OCI-LY3 (cell line): ENCODE data around the gene CD248.

ENCODE experiments used
- H2AFZ ChIP-seq: fragments of 200-600, 300-600 bp; shearing (Covaris generic); 2 replicates; pipeline ENCODE4 v1.6.0; 2014; ENCODE audit warnings: antibody characterized with exemption, low read depth, low read length
- H3K27ac ChIP-seq: fragments of 200-600, 300-600 bp; sonication (generic); 2 replicates; pipeline ENCODE4 v1.5.1; 2014; ENCODE audit warnings: mild to moderate bottlenecking, low read length, moderate library complexity, mixed read lengths
- H3K27me3 ChIP-seq: fragments of 200-600, 300-600 bp; sonication (generic); 2 replicates; pipeline ENCODE4 v1.6.1; 2014; ENCODE audit warnings: low read depth, low read length, mixed read lengths
- H3K36me3 ChIP-seq: fragments of 200-600, 300-600 bp; sonication (generic); replicated peaks from 2 replicates; pipeline ENCODE3; 2014; ENCODE audit warnings: low read depth, low read length, mixed read lengths
- H3K4me1 ChIP-seq: fragments of 300-600, 200-600 bp; sonication (generic); 2 replicates; pipeline ENCODE4 v1.6.1; 2014; ENCODE audit warnings: low read length, mixed read lengths
- H3K4me2 ChIP-seq: fragments of 200-600, 300-600 bp; sonication (generic); 2 replicates; pipeline ENCODE4 v1.6.1; 2014; ENCODE audit warnings: low read length, mixed read lengths
- H3K4me3 ChIP-seq: fragments of 300-600, 200-600 bp; sonication (generic); 2 replicates; pipeline ENCODE4 v1.5.1; 2014; ENCODE audit warnings: antibody characterized with exemption, mild to moderate bottlenecking, low read length, moderate library complexity
- H3K79me2 ChIP-seq: fragments of 300-600, 200-600 bp; shearing (Covaris generic); 2 replicates; pipeline ENCODE4 v1.6.1; 2014; ENCODE audit warnings: mild to moderate bottlenecking, low read length, mixed read lengths
- H3K9ac ChIP-seq: fragments of 300-600, 200-600 bp; shearing (Covaris generic); 2 replicates; pipeline ENCODE4 v1.6.0; 2014; ENCODE audit warnings: mild to moderate bottlenecking, low read length, moderate library complexity
- H3K9me3 ChIP-seq: fragments of 200-600, 300-600 bp; shearing (Covaris generic); 2 replicates; pipeline ENCODE4 v1.6.1; 2014; ENCODE audit warnings: low read length, mixed read lengths; ENCODE audit not compliant: insufficient read depth
- H4K20me1 ChIP-seq: fragments of 200-600, 300-600 bp; sonication (generic); 2 replicates; pipeline ENCODE4 v1.6.1; 2016; ENCODE audit warnings: low read length, mixed read lengths; ENCODE audit not compliant: insufficient read depth
- EZH2phosphoT487 ChIP-seq: fragments of 200-600 bp; shearing (Covaris generic); IDR thresholded peaks from 2 replicates; pipeline ENCODE4 v1.6.1; 2018; ENCODE audit warnings: antibody characterized with exemption, mixed run types, low read depth
- TF ChIP-seq, protein P1 (sequence below): fragments of 200-600, 300-600 bp; sonication (generic); IDR thresholded peaks from 2 replicates; pipeline ENCODE4 v1.5.1; 2014; ENCODE audit warnings: antibody characterized with exemption, low read length, low read depth

Gene CD248

GRCh38 chr11:66363187-66363601 is 46.4 kb upstream of the CD248 start:
- TF ChIP-seq EZH2phosphoT487: no peak
- TF ChIP-seq, protein P1, sequence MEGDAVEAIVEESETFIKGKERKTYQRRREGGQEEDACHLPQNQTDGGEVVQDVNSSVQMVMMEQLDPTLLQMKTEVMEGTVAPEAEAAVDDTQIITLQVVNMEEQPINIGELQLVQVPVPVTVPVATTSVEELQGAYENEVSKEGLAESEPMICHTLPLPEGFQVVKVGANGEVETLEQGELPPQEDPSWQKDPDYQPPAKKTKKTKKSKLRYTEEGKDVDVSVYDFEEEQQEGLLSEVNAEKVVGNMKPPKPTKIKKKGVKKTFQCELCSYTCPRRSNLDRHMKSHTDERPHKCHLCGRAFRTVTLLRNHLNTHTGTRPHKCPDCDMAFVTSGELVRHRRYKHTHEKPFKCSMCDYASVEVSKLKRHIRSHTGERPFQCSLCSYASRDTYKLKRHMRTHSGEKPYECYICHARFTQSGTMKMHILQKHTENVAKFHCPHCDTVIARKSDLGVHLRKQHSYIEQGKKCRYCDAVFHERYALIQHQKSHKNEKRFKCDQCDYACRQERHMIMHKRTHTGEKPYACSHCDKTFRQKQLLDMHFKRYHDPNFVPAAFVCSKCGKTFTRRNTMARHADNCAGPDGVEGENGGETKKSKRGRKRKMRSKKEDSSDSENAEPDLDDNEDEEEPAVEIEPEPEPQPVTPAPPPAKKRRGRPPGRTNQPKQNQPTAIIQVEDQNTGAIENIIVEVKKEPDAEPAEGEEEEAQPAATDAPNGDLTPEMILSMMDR: no peak
- Histone ChIP-seq H3K36me3 (no peaks in the 10 kb centered on the region), H3K4me3 (no peak overlapping the region)

GRCh38 chr11:66362481-66363147 is 45.8 kb upstream of the CD248 start:
- no peak overlapping the region for H2AFZ ChIP-seq
- no peaks in the 10 kb centered on the region for H3K27me3 ChIP-seq
- no peak overlapping the region for H3K27ac ChIP-seq
- H4K20me1 ChIP-seq: no peaks in the 10 kb centered on the region
- H3K79me2 ChIP-seq: no peaks in the 10 kb centered on the region
- H3K9me3 ChIP-seq: no peaks in the 10 kb centered on the region
- H3K4me3 ChIP-seq: no peak overlapping the region
- TF ChIP-seq, protein P1: no peak
- no peak for TF ChIP-seq EZH2phosphoT487
- no peak overlapping the region for H3K4me2 ChIP-seq
- no peaks in the 10 kb centered on the region for H3K4me1 ChIP-seq
- no peak overlapping the region for H3K9ac ChIP-seq
- no peaks in the 10 kb centered on the region for H3K36me3 ChIP-seq

More at GRCh38 chr11:66363187-66363601, 46.4 kb upstream of the CD248 start:
- Histone ChIP-seq H3K27me3 (no peaks in the 10 kb centered on the region), H3K4me1 (no peaks in the 10 kb centered on the region), H3K4me2 (no peak overlapping the region), H3K79me2 (no peaks in the 10 kb centered on the region), H3K9me3 (no peaks in the 10 kb centered on the region), H4K20me1 (no peaks in the 10 kb centered on the region), H2AFZ (no peak overlapping the region), H3K9ac (no peak overlapping the region), H3K27ac (no peak overlapping the region)

DNA sequence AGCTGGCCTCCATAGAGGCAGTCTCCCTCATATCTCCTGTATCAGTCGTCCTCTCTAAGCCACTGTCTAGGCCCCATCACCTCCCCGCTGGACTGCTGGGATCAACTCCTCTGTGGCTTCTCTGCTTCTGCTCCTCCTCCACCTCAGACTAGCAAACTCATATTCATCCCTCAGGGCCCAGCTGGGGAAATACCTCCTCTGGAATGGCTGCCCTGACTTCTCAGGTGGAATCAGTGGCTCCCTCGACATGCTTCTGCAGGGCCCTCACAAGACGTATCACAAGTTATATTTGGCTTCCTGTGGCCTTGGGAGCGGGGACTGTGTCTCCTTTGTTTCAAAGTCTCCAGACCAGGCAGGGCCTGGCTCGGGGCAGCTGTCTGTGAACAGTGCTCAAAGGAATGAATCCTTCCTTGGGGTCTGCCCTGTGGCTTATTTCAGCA is 44.7 kb upstream of the CD248 start:
- Histone ChIP-seq H3K4me1 (no peaks in the 10 kb centered on the region), H3K4me2 (no peak overlapping the region), H3K36me3 (no peaks in the 10 kb centered on the region), H2AFZ (no peak overlapping the region), H4K20me1 (no peaks in the 10 kb centered on the region), H3K79me2 (no peaks in the 10 kb centered on the region), H3K27me3 (no peaks in the 10 kb centered on the region), H3K27ac (no peak overlapping the region), H3K4me3 (no peak overlapping the region), H3K9ac (no peak overlapping the region), H3K9me3 (no peaks in the 10 kb centered on the region)
- TF ChIP-seq, protein P1: no peak
- TF ChIP-seq EZH2phosphoT487: no peak

DNA sequence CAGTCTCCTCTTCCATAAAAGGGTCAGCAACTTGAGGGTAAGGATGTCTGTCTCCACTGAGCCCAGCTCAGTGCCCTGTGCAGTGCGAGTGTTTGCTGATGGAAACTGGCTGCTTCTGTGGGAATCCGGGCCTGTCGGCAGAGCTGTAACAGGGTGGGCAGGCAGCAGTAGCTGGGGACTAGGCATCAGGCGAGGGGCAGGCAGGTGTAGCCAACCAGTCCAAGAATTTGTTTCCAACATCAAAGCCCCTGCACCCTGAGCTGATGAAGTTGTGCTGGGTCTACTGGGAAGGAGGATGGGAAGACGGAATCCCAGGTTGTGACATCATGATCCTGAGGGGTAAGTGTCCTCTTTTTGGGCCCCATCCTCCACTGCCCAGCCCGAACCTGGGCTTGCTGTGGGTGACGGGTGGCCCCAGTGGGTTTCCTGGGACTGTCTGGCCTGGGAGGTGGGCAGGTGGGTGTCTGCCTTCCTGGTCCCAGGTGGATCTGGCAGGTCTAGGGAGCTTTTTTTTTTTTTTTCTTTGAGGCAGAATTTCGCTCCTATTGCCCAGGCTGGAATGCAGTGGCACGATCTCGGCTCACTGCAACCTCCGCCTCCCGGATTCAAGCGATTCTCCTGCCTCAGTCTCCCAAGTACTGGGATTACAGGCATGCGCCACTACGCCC is 43.7 kb upstream of the CD248 start:
- Histone ChIP-seq H4K20me1 (no peaks in the 10 kb centered on the region), H3K4me3 (no peak overlapping the region), H3K27ac (no peak overlapping the region), H2AFZ (no peak overlapping the region), H3K9me3 (no peaks in the 10 kb centered on the region), H3K36me3 (no peaks in the 10 kb centered on the region), H3K4me1 (no peaks in the 10 kb centered on the region), H3K4me2 (no peak overlapping the region), H3K9ac (no peak overlapping the region), H3K27me3 (no peaks in the 10 kb centered on the region), H3K79me2 (no peaks in the 10 kb centered on the region)
- TF ChIP-seq, protein P1: no peak
- TF ChIP-seq EZH2phosphoT487: no peak
